SK-N-SH (cell line): ENCODE measurements around the gene TBC1D8. TPM values are rescaled to one million over a fixed set of nuclear protein-coding genes. Genes with fewer than 3 reads are reported as not detected.

Experiments used
- CTCF ChIA-PET: fragments of 300-600, 350-600 bp; formaldehyde crosslinking; extraction: SDS; loops from one replicate; lab custom pipeline; 2021; lab: Yijun Ruan, JAX
- POLR2A ChIA-PET: fragments of 350-600 bp; sonication (Branson Sonifier 250); formaldehyde crosslinking; extraction: SDS; loops from one replicate; lab custom pipeline; 2020; ENCODE audit warnings: antibody characterized with exemption, inconsistent platforms; lab: Yijun Ruan, JAX
- DNase-seq: peaks from one replicate; pipeline ENCODE4 v3.0.0; 2012
- H2AFZ ChIP-seq: fragments of 200-600 bp; sonication (generic); 2 replicates; pipeline ENCODE4 v1.8.1; 2016; ENCODE audit warnings: antibody characterized with exemption, mild to moderate bottlenecking, low read depth
- H3F3A ChIP-seq: fragments of 200-600 bp; sonication (generic); replicated peaks from 2 replicates; pipeline ENCODE3; 2016; ENCODE audit warnings: antibody characterized with exemption, mild to moderate bottlenecking; ENCODE audit not compliant: insufficient read depth
- H3K27ac ChIP-seq, 2 experiments: fragments of 200-500 bp in 1 of 2; fragments of 200-600 bp in 1 of 2; sonication (Bioruptor generic) in 1 of 2; sonication (generic), shearing (Covaris generic) in 1 of 2; 2 replicates each; pipeline versions ENCODE4 v1.5.1 to v1.6.1; 2014 to 2016; ENCODE audit warnings: low read depth in 2 of 2, inconsistent platforms in 1 of 2, low read length in 1 of 2, mild to moderate bottlenecking in 1 of 2, mixed read lengths in 1 of 2
- H3K27me3 ChIP-seq: fragments of 200-600 bp; sonication (generic), shearing (Covaris generic); 2 replicates; pipeline ENCODE4 v1.6.1; 2016; ENCODE audit warnings: mixed run types; ENCODE audit not compliant: insufficient read depth
- H3K36me3 ChIP-seq, 2 experiments: fragments of 200-500 bp in 1 of 2; fragments of 200-600 bp in 1 of 2; sonication (Bioruptor generic) in 1 of 2; sonication (generic) in 1 of 2; replicated peaks in 1 of 2; 2 replicates each; pipeline versions ENCODE3 to v1.5.1; 2014 to 2016; ENCODE audit warnings: low read length in 1 of 2, mild to moderate bottlenecking in 1 of 2; ENCODE audit not compliant: insufficient read depth in 2 of 2, control insufficient read depth in 1 of 2
- H3K4me1 ChIP-seq, 2 experiments: fragments of 200-500 bp in 1 of 2; fragments of 200-600 bp in 1 of 2; sonication (Bioruptor generic) in 1 of 2; sonication (generic), shearing (Covaris generic) in 1 of 2; 2 replicates each; pipeline versions ENCODE4 v1.5.1 to v1.6.1; 2014 to 2016; ENCODE audit warnings: low read depth in 1 of 2, low read length in 1 of 2, mixed run types in 1 of 2; ENCODE audit not compliant: insufficient read depth in 2 of 2, control insufficient read depth in 1 of 2
- H3K4me2 ChIP-seq: fragments of 200-600 bp; sonication (generic), shearing (Covaris generic); 2 replicates; pipeline ENCODE4 v1.6.1; 2017; ENCODE audit warnings: mixed run types
- H3K4me3 ChIP-seq, 2 experiments: fragments of 200-500 bp in 1 of 2; fragments of 200-600 bp in 1 of 2; sonication (Bioruptor generic) in 1 of 2; sonication (generic), shearing (Covaris generic) in 1 of 2; 2 replicates each; pipeline versions ENCODE4 v1.5.1 to v1.8.1; 2014 to 2016; ENCODE audit warnings: low read depth in 2 of 2, inconsistent platforms in 1 of 2, low read length in 1 of 2, mild to moderate bottlenecking in 1 of 2, mixed read lengths in 1 of 2, moderate library complexity in 1 of 2
- H3K79me2 ChIP-seq: fragments of 200-600 bp; sonication (generic); 2 replicates; pipeline ENCODE4 v1.8.1; 2017; ENCODE audit warnings: mild to moderate bottlenecking; ENCODE audit not compliant: insufficient read depth
- H3K9ac ChIP-seq: fragments of 200-600 bp; sonication (generic); 2 replicates; pipeline ENCODE4 v1.6.1; 2017; ENCODE audit warnings: mixed run types
- H3K9me2 ChIP-seq: fragments of 200-600 bp; sonication (generic); 2 replicates; pipeline ENCODE4 v1.6.1; 2017; ENCODE audit warnings: mixed run types
- H3K9me3 ChIP-seq: fragments of 200-600 bp; sonication (generic); 2 replicates; pipeline ENCODE4 v1.6.1; 2017; ENCODE audit warnings: mixed run types, mild to moderate bottlenecking, moderate library complexity
- H4K20me1 ChIP-seq: fragments of 200-600 bp; sonication (generic); 2 replicates; pipeline ENCODE4 v1.6.1; 2017; ENCODE audit warnings: mild to moderate bottlenecking, mixed run types; ENCODE audit not compliant: insufficient read depth
- ELF1 ChIP-seq: IDR thresholded peaks from 2 replicates; pipeline ENCODE4 v1.4.0; 2012
- EZH2phosphoT487 ChIP-seq: fragments of 200-600 bp; sonication (generic); IDR thresholded peaks from 2 replicates; pipeline ENCODE4 v1.6.1; 2017; ENCODE audit warnings: low read depth, mixed run types, mild to moderate bottlenecking, antibody characterized with exemption, moderate library complexity, borderline replicate concordance
- FOSL2 ChIP-seq: IDR thresholded peaks from 2 replicates; pipeline ENCODE4 v1.4.0; 2012; ENCODE audit warnings: low read depth, mild to moderate bottlenecking, moderate library complexity, borderline replicate concordance
- GATA2 ChIP-seq: sonication (generic); formaldehyde crosslinking; IDR thresholded peaks from 2 replicates; pipeline ENCODE4 v1.5.0; 2020; ENCODE audit warnings: mild to moderate bottlenecking, missing genetic modification reagents
- MXI1 ChIP-seq: IDR thresholded peaks from 2 replicates; pipeline ENCODE4 v1.6.1; 2012; ENCODE audit warnings: mild to moderate bottlenecking, low read depth, low read length, improper control_type of control experiment
- RAD21 ChIP-seq: IDR thresholded peaks from 2 replicates; pipeline ENCODE4 v1.6.1; 2012; ENCODE audit warnings: mild to moderate bottlenecking, low read length
- RXRA ChIP-seq: IDR thresholded peaks from 2 replicates; pipeline ENCODE4 v1.4.0; 2012; ENCODE audit warnings: low read depth, mild to moderate bottlenecking, borderline replicate concordance
- SIN3A ChIP-seq: IDR thresholded peaks from 2 replicates; pipeline ENCODE4 v1.6.1; 2012; ENCODE audit warnings: low read depth, mild to moderate bottlenecking, low read length, moderate library complexity, borderline replicate concordance
- TAF1 ChIP-seq: IDR thresholded peaks from 2 replicates; pipeline ENCODE4 v1.6.1; 2012; ENCODE audit warnings: low read depth, mild to moderate bottlenecking, low read length, moderate library complexity, borderline replicate concordance
- TCF12 ChIP-seq: IDR thresholded peaks from 2 replicates; pipeline ENCODE4 v1.4.0; 2012
- WGBS: methylation state at CpG from one replicate; pipeline ENCODE4 v1.1.6; 2017; ENCODE audit warnings: low lambda C conversion rate; 5-methylcytosine and 5-hydroxymethylcytosine counted together
- polyA plus RNA-seq, 3 experiments: library from polyadenylated mRNA; depleted of rRNA; stranded (reverse); fragments of >200 nt; gene quantifications; 2 replicates each; pipeline ENCODE4 v1.2.3, GENCODE V29; 2012
- TF ChIP-seq, protein P1 (sequence below): IDR thresholded peaks from 2 replicates; pipeline ENCODE4 v1.4.0; 2012; ENCODE audit warnings: low read depth, borderline replicate concordance
- TF ChIP-seq, protein P2 (sequence below): IDR thresholded peaks from 2 replicates; pipeline ENCODE4 v1.6.1; 2012; ENCODE audit warnings: mild to moderate bottlenecking, low read depth, low read length, moderate library complexity

TBC1D8 gene
- polyA plus RNA-seq, 1 of the 3 experiments (the other 2 are of a cell fraction), result 5.3 TPM

GRCh38 chr2:101132202-101132601, 19.0 kb downstream of the TBC1D8 start:
- CTCF ChIA-PET, result interaction anchor here (1.1 kb wide), 1 partner anchor 16 kb away, joined by 3 read pairs; no protein-coding TSS in a partner anchor
- H3K27me3 ChIP-seq, result no peaks in the 10 kb centered on the region
- no peaks in the 10 kb centered on the region for H3K79me2 ChIP-seq
- H3F3A ChIP-seq, result no peaks in the 10 kb centered on the region
- no peak overlapping the region for H3K4me2 ChIP-seq
- POLR2A ChIA-PET, result no interaction called here
- H3K27ac ChIP-seq, result no peak overlapping the region
- DNase-seq, result no peak
- no peak overlapping the region for H3K9ac ChIP-seq
- H2AFZ ChIP-seq, result no peak overlapping the region
- peaks cover 0 to 7% of the 10 kb centered on the region in 2 experiments; a peak in 1 of 4 replicates for H3K4me1 ChIP-seq
- no peaks in the 10 kb centered on the region for H3K9me2 ChIP-seq
- H3K9me3 ChIP-seq, result no peaks in the 10 kb centered on the region
- H3K4me3 ChIP-seq, result no peak overlapping the region
- TF ChIP-seq MXI1, result no peak
- no peak for TF ChIP-seq TCF12
- TF ChIP-seq RAD21, result no peak
- TF ChIP-seq, protein P1, sequence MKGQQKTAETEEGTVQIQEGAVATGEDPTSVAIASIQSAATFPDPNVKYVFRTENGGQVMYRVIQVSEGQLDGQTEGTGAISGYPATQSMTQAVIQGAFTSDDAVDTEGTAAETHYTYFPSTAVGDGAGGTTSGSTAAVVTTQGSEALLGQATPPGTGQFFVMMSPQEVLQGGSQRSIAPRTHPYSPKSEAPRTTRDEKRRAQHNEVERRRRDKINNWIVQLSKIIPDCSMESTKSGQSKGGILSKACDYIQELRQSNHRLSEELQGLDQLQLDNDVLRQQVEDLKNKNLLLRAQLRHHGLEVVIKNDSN, result no peak
- no peak for TF ChIP-seq FOSL2
- TF ChIP-seq TAF1, result no peak
- WGBS, result 89% methylated on average over 2 of the region's 2 CpGs
- H4K20me1 ChIP-seq, result no peaks in the 10 kb centered on the region
- no peaks in the 10 kb centered on the region for H3K36me3 ChIP-seq

DNA sequence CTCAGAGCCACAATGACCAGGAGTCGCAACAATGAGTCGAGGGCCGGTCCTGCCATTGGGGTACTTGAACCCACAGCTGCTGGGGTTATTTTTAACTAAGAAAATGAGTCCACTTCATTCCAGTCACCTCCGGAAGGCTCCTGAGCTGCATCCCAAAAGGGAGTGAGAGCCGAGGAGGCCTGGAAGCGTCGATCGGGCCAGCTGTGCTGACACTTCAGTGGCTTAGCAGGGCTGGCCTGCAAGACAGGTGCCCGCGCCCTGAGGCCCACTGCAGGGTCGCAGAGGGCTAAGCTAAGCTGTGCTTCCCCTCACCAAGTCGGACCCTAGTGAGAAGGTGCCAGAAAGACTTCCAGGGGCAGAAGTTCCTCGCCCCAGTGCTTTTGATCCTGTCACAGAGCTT, 21.1 kb downstream of the TBC1D8 start:
- H3K36me3 ChIP-seq, result no peaks in the 10 kb centered on the region
- no peaks in the 10 kb centered on the region for H3K9me2 ChIP-seq
- peaks cover 4 to 8% of the 10 kb centered on the region in 2 experiments; a peak in 2 of 4 replicates for H3K4me1 ChIP-seq
- no peak overlapping the region for H3K9ac ChIP-seq
- POLR2A ChIA-PET, result no interaction called here
- WGBS, result 81% methylated on average over 7 of the region's 13 CpGs
- CTCF ChIA-PET, result interaction anchor here (1.3 to 1.5 kb wide), 2 partner anchors 9 to 93 kb away, joined by 4 to 7 read pairs; no protein-coding TSS in a partner anchor
- no peaks in the 10 kb centered on the region for H3K27me3 ChIP-seq
- no peak overlapping the region for H2AFZ ChIP-seq
- no peak overlapping the region; a peak in 1 of 4 replicates for H3K27ac ChIP-seq
- no peak overlapping the region for H3K4me3 ChIP-seq
- H4K20me1 ChIP-seq, result no peaks in the 10 kb centered on the region
- no peak overlapping the region for H3K4me2 ChIP-seq
- no peak for DNase-seq
- H3F3A ChIP-seq, result no peaks in the 10 kb centered on the region
- H3K79me2 ChIP-seq, result no peaks in the 10 kb centered on the region
- H3K9me3 ChIP-seq, result no peaks in the 10 kb centered on the region
- TF ChIP-seq ELF1 (no peak), EZH2phosphoT487 (no peak), RXRA (no peak), GATA2 (CRISPR knock-in tag) (no peak), SIN3A (no peak)
- TF ChIP-seq, protein P2, sequence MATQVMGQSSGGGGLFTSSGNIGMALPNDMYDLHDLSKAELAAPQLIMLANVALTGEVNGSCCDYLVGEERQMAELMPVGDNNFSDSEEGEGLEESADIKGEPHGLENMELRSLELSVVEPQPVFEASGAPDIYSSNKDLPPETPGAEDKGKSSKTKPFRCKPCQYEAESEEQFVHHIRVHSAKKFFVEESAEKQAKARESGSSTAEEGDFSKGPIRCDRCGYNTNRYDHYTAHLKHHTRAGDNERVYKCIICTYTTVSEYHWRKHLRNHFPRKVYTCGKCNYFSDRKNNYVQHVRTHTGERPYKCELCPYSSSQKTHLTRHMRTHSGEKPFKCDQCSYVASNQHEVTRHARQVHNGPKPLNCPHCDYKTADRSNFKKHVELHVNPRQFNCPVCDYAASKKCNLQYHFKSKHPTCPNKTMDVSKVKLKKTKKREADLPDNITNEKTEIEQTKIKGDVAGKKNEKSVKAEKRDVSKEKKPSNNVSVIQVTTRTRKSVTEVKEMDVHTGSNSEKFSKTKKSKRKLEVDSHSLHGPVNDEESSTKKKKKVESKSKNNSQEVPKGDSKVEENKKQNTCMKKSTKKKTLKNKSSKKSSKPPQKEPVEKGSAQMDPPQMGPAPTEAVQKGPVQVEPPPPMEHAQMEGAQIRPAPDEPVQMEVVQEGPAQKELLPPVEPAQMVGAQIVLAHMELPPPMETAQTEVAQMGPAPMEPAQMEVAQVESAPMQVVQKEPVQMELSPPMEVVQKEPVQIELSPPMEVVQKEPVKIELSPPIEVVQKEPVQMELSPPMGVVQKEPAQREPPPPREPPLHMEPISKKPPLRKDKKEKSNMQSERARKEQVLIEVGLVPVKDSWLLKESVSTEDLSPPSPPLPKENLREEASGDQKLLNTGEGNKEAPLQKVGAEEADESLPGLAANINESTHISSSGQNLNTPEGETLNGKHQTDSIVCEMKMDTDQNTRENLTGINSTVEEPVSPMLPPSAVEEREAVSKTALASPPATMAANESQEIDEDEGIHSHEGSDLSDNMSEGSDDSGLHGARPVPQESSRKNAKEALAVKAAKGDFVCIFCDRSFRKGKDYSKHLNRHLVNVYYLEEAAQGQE, result no peak
